Breast epithelium (tissue), 4 donors: ENCODE measurements around the gene PLCG2. TPM values are rescaled to one million over a fixed set of nuclear protein-coding genes. Genes with fewer than 3 reads are reported as not detected.

ENCODE experiments used
- DNase-seq, 2 donors: peaks; one replicate each; pipeline ENCODE4 v3.0.0-alpha.2; 2019; ENCODE audit warnings: low spot score in 2 of 2
- H3K27ac ChIP-seq, 2 donors: fragments of 200-600 bp; sonication (generic) in 1 of 2; one replicate each; pipeline ENCODE4 v1.5.1; 2016 to 2019; ENCODE audit warnings: mild to moderate bottlenecking in 1 of 2
- H3K27me3 ChIP-seq, 2 donors: fragments of 200-600 bp; sonication (generic) in 1 of 2; one replicate each; pipeline versions ENCODE4 v1.5.1 to v1.6.0; 2017 to 2019; ENCODE audit warnings: control low read depth in 1 of 2, mild to moderate bottlenecking in 1 of 2
- H3K36me3 ChIP-seq: fragments of 200-600 bp; one replicate; pipeline ENCODE4 v1.5.1; 2019
- H3K4me1 ChIP-seq, 2 donors: fragments of 200-600 bp; sonication (generic); one replicate each; pipeline ENCODE4 v1.5.1; 2016 to 2019; ENCODE audit warnings: control low read depth in 1 of 2
- H3K4me3 ChIP-seq, 3 donors: fragments of 200-600 bp; sonication (generic); 1 replicate in 2 of 3; 2 replicates in 1 of 3; pipeline ENCODE4 v1.5.1; 2016 to 2019; ENCODE audit warnings: mild to moderate bottlenecking in 3 of 3, moderate library complexity in 2 of 3
- H3K9me3 ChIP-seq, 2 donors: fragments of 200-600 bp; sonication (generic) in 1 of 2; one replicate each; pipeline ENCODE4 v1.5.1; 2016 to 2019; ENCODE audit warnings: control low read depth in 1 of 2
- CTCF ChIP-seq, 3 donors: fragments of 450-650 bp; IDR thresholded peaks; one replicate each; pipeline ENCODE4 v1.5.1; 2016 to 2017; ENCODE audit warnings: antibody characterized with exemption in 3 of 3, mild to moderate bottlenecking in 3 of 3, moderate library complexity in 3 of 3
- POLR2A ChIP-seq: fragments of 450-650 bp; IDR thresholded peaks from one replicate; pipeline ENCODE4 v1.6.1; 2016; ENCODE audit warnings: antibody characterized with exemption, mild to moderate bottlenecking, moderate library complexity
- POLR2AphosphoS5 ChIP-seq, 3 donors: sonication (generic); formaldehyde crosslinking; IDR thresholded peaks; one replicate each; pipeline ENCODE4 v1.6.1; 2017; ENCODE audit warnings: antibody characterized with exemption in 3 of 3
- intact Hi-C: fragments of 100-400 bp; cut with DNase I; formaldehyde crosslinking; loops from one replicate; pipeline ENCODE4 v1.15.1; 2023; ENCODE audit warnings: low total_unique reads
- total RNA-seq, 3 donors: library from RNA; depleted of rRNA; stranded (reverse); fragments of >200 nt; gene quantifications; one replicate each; pipeline ENCODE4 v1.1.0, GENCODE V29; 2016

The PLCG2 gene
- total RNA-seq, 3 donors from 2014 or later: 14.6 to 24.6 (median 24.3) TPM

DNA sequence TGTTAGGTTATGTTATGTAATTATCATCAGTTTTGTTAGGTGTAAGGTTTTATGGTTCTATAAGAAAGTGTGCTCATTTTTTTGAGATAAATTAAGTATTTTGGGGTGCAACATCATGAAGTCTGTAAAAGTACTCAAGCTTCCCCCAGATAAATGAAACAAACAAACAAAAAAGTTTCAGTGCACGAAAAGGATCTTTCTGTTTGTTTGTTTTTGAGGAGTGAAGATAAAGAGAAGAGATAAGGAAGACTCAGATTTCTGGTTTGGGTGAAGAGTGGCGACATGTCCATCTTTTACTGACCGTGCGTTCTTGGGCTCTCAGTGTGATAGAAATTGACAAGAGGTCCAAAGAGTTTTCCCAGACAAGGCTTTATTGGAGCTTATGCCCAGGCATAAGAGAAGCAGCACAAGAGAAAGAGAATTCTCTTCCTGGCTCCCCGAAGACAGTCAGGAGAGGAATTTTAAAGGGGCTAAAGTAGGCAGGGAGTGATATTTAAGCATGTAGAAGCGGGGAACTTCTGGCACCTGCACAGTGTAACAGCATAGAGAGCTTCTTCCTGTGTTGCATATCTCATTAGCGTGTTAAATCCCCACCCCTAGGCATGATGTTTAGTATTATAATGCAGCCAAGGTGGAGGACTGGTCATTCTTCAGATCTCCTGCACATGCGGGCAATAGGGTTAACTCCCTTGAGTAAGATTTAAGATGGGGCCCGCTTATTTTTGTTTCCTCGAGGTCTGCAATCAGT, 71.3 kb downstream of the PLCG2 start:
- intact Hi-C loops: loop anchor here (2.0 kb wide), 1 partner anchor 62 kb away; no protein-coding TSS in a partner anchor
- Histone ChIP-seq H3K4me1 (no peaks in the 10 kb centered on the region), H3K4me3 (no peak overlapping the region), H3K36me3 (no peaks in the 10 kb centered on the region), H3K9me3 (no peaks in the 10 kb centered on the region), H3K27me3 (no peaks in the 10 kb centered on the region), H3K27ac (no peak overlapping the region)
- TF ChIP-seq POLR2AphosphoS5 (IDR thresholded peaks at IDR 0.05) (no peak), POLR2A (no peak), CTCF (IDR thresholded peaks at IDR 0.05) (no peak)
- DNase-seq: no peak

DNA sequence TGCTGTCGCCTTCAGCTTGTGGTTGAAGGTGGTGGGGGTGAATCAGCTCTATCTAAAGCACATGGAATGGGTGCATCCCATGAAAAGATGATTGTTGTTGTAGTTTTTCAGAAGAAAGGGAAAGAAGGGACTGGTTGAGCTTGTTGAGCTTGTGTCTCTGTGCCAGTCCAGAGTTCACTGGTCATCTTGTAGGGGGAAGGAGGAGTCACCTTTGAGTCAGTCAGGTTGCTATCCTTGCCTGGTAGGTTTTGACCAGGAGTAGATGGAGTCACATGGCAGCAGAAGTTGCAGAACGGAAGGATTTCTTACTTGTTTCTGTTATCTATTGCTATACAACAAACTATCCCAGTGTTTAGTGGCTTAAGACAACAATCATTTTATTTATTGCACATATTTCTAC, 73.3 kb downstream of the PLCG2 start:
- H3K4me3 ChIP-seq: no peak overlapping the region
- H3K9me3 ChIP-seq: no peaks in the 10 kb centered on the region
- intact Hi-C loops: no loop called here
- H3K36me3 ChIP-seq: no peaks in the 10 kb centered on the region
- TF ChIP-seq POLR2A: no peak
- no peak for TF ChIP-seq POLR2AphosphoS5 (IDR thresholded peaks at IDR 0.05)
- no peak for DNase-seq
- no peaks in the 10 kb centered on the region for H3K27me3 ChIP-seq
- no peak overlapping the region for H3K27ac ChIP-seq
- H3K4me1 ChIP-seq: no peaks in the 10 kb centered on the region

DNA sequence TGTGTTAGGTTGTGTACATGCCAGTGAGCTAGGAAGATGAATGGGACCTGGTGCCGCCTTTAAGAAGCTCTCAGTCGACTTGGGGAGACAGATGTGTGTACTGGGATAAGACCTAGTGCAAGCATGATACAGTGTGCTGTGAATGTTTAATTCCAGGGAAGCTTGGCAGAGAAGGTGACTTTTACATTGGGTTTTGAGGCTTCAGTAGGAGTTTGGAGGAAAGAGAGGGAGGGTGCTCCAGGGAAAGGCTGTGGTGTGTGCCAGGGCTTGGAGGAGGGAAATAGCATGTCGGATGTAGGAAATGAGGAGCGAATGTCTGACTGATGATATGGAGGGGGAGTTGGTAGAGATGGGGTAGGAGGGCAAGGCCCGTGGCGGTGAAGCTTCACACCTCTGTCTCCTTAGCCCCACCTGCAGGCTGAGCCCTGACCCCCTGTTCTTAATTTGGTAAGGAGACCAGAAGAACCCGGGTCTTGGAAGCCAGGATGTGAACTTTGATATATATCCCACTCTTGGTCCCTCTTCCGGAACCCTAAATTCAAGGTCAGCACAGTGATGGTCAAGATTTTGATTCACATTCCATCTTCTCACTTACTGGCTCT, 76.6 kb downstream of the PLCG2 start:
- H3K9me3 ChIP-seq: no peaks in the 10 kb centered on the region
- intact Hi-C loops: no loop called here
- TF ChIP-seq POLR2AphosphoS5 (IDR thresholded peaks at IDR 0.05): no peak
- TF ChIP-seq POLR2A: no peak
- no peak for TF ChIP-seq CTCF (IDR thresholded peaks at IDR 0.05)

DNA sequence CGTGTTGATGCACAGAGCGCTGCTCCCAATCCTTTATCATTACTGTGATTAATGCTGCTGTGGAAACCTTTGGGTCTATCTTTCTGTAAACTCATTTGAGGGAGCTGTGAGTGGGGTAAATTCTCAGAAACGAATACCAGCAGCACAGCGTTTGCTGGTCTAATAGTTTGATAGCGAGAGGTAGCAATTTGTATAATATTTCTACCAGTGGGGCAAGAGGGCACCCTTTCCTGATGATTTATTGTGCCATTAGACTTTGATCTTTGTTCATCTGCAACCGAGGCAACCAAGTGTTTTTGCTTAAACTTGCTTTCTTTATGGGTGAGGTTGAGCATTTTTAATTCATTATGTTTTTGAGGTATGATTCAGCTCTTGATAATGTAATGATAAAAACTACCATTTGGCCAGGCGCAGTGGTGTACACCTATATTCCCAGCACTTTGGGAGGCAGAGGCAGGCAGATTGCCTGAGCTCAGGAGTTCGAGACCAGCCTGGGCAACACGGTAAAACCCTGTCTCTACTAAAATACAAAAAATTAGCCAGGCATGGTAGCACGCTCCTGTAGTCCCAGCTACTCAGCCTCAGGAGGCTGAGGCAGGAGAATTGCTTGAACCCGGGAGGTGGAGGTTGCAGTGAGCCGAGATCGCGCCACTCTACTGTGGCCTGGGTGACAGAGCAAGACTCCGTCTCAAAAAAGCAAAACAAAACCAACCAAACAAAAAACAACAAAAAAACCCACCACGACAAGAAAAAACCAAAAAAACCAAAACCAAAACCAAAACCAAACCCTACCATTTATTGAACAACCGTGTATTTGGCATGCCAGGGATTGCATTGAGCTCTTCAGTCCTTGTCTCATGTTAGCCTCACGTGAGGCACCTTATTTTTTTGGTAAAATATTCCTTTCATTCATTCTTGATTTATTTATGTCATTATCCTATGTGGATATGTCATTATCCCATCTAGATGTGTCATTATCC, 81.5 kb downstream of the PLCG2 start:
- Histone ChIP-seq H3K4me1 (no peaks in the 10 kb centered on the region), H3K4me3 (no peak overlapping the region), H3K9me3 (no peaks in the 10 kb centered on the region), H3K27ac (peak overlapping the region; percentile 73 to 89), H3K27me3 (no peaks in the 10 kb centered on the region), H3K36me3 (no peaks in the 10 kb centered on the region)
- intact Hi-C loops: no loop called here
- no peak for DNase-seq
- no peak for TF ChIP-seq POLR2AphosphoS5 (IDR thresholded peaks at IDR 0.05)

More for the DNA sequence above, 76.6 kb downstream of the PLCG2 start:
- no peak for DNase-seq
- Histone ChIP-seq H3K27ac (no peak overlapping the region), H3K27me3 (no peaks in the 10 kb centered on the region), H3K4me3 (no peak overlapping the region), H3K36me3 (no peaks in the 10 kb centered on the region), H3K4me1 (no peaks in the 10 kb centered on the region)

DNA sequence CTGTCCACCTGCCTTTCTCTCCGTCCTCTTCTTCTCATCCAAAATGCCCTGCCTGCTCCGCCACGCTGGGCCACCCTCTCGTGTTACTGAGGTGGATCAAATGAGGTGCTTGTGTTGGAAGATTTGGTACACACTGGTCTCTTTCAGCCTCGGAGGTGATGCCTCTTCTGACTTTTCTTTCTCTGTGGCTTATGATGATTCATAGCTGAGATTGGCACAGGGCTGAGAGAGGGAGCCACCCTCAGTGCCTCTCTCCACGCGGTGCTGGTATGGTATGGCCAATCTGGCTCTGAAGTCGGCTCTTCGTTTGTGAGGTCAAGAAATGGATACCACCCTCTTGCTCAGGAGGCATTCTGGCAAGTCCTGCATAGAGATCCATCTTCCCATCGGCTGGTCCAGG, 82.4 kb downstream of the PLCG2 start:
- peak overlapping the region; percentile 73 to 89 for H3K27ac ChIP-seq
- no peaks in the 10 kb centered on the region for H3K36me3 ChIP-seq
- TF ChIP-seq CTCF (IDR thresholded peaks at IDR 0.05): no peak
- no peak for TF ChIP-seq POLR2AphosphoS5 (IDR thresholded peaks at IDR 0.05)
- no peak for TF ChIP-seq POLR2A
- peak overlapping the region in 2 of 3 donors; percentile 32 to 49 for H3K4me3 ChIP-seq
- DNase-seq: peak in 1 of 2 donors; percentile 37
- intact Hi-C loops: no loop called here
- no peaks in the 10 kb centered on the region for H3K4me1 ChIP-seq
- H3K9me3 ChIP-seq: no peaks in the 10 kb centered on the region
- no peaks in the 10 kb centered on the region for H3K27me3 ChIP-seq
